ENCODE measurements around the gene SLC25A6. TPM values are rescaled to one million over a fixed set of nuclear protein-coding genes. Genes with fewer than 3 reads are reported as not detected.
A peak's percentile ranks its signal among the peaks of the same experiment; 100 is the strongest.
"Not testable (repeated sequence)": the region's sequence is repeated elsewhere in the genome, so short reads cannot be mapped to it uniquely, and the experiment has no call there.

SLC25A6 gene
- total RNA-seq, 3 donors from 2014 or later: 435 to 455 (median 450) TPM

GRCh38 chrX:1430451-1430850 is 38.5 kb upstream of the SLC25A6 start:
- DNase-seq (no peak), ATAC-seq (no peak)
- no peak for TF ChIP-seq CTCF (IDR thresholded peaks at IDR 0.05)
- no peak overlapping the region for H3K4me3 ChIP-seq
- intact Hi-C loops (cut with DNase I, micrococcal nuclease): no loop called here
- no peaks in the 10 kb centered on the region for H3K4me1 ChIP-seq (ENCODE audit: low read depth)
- H3K36me3 ChIP-seq (ENCODE audit: low read depth): no peaks in the 10 kb centered on the region
- no peaks in the 10 kb centered on the region for H3K9me3 ChIP-seq

GRCh38 chrX:1427756-1428155 is 35.8 kb upstream of the SLC25A6 start:
- Histone ChIP-seq H3K4me3 (no peak overlapping the region), H3K4me1 (ENCODE audit: low read depth) (no peaks in the 10 kb centered on the region), H3K36me3 (ENCODE audit: low read depth) (no peaks in the 10 kb centered on the region), H3K9me3 (peaks cover 4% of the 10 kb centered on the region)
- TF ChIP-seq CTCF (IDR thresholded peaks at IDR 0.05): no peak
- intact Hi-C loops (cut with DNase I, micrococcal nuclease): no loop called here
- ATAC-seq (no peak), DNase-seq (peak in 2 of 3 donors; percentile 14 to 41)

- H3K4me3 ChIP-seq; H3K36me3 ChIP-seq (ENCODE audit: low read depth); intact Hi-C loops (cut with DNase I, micrococcal nuclease); ATAC-seq; H3K4me1 ChIP-seq (ENCODE audit: low read depth): not testable (repeated sequence)
- peak in 2 of 3 donors; percentile 6 to 21 for DNase-seq
- H3K9me3 ChIP-seq: peaks cover 14% of the 10 kb centered on the region
These were observed 34.4 kb upstream of the SLC25A6 start for GRCh38 chrX:1426321-1426720.

- DNase-seq (peak in 2 of 3 donors; percentile 3 to 10), ATAC-seq (no peak)
- no peak for TF ChIP-seq CTCF (IDR thresholded peaks at IDR 0.05)
- Histone ChIP-seq H3K4me1 (ENCODE audit: low read depth) (no peaks in the 10 kb centered on the region), H3K36me3 (ENCODE audit: low read depth) (no peaks in the 10 kb centered on the region), H3K4me3 (no peak overlapping the region), H3K9me3 (peaks cover 14% of the 10 kb centered on the region)
- intact Hi-C loops (cut with DNase I, micrococcal nuclease): no loop called here
These were observed 33.5 kb upstream of the SLC25A6 start for GRCh38 chrX:1425381-1425780.

GRCh38 chrX:1424147-1424851 is 32.4 kb upstream of the SLC25A6 start:
- no peak for DNase-seq
- H3K36me3 ChIP-seq (ENCODE audit: low read depth): no peaks in the 10 kb centered on the region

More at GRCh38 chrX:1424147-1424851, 32.4 kb upstream of the SLC25A6 start:
- intact Hi-C loops (cut with DNase I, micrococcal nuclease): no loop called here
- no peak for TF ChIP-seq CTCF (IDR thresholded peaks at IDR 0.05)
- H3K9me3 ChIP-seq: peaks cover 14% of the 10 kb centered on the region
- no peak for ATAC-seq
- no peaks in the 10 kb centered on the region for H3K4me1 ChIP-seq (ENCODE audit: low read depth)
- no peak overlapping the region for H3K4me3 ChIP-seq
